ENCODE measurements around the gene MAP2K7.

Gene MAP2K7

DNA sequence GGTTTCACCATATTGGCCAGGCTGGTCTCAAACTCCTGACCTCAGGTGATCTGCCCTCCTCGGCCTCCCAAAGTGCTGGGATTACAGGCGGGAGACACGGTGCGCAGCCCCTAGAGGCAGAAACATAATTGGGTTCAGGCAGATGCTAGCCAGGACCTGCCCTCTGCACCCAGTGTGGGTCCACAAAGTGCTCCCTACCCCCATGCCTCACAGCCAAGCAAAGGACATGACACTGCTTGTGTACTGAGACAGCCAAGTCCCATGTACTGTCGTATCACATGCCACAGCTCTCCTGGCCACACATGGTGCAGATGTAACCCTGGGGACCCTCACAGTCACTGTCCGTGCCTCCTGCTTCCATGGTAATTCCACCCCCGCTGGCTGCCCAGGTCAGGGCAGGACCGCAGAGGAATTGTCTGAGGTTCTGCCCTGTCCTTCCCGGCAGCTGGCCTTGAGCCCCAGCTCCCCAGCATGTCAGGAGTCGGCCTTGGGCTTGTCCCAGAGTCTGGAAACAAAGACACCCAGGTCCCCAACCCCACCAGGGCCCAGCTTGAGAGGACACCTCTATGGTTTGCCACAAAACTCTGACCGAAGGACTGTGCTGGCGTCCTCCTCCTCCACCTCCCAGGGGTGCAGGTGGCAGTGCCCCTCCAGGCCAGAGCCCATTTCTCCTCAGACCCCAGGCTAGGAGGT lies 37.1 kb upstream of the MAP2K7 start:
- DNase-seq (ENCODE audit: low read depth in 2 of 3, low spot score in 2 of 3) = no peak

DNA sequence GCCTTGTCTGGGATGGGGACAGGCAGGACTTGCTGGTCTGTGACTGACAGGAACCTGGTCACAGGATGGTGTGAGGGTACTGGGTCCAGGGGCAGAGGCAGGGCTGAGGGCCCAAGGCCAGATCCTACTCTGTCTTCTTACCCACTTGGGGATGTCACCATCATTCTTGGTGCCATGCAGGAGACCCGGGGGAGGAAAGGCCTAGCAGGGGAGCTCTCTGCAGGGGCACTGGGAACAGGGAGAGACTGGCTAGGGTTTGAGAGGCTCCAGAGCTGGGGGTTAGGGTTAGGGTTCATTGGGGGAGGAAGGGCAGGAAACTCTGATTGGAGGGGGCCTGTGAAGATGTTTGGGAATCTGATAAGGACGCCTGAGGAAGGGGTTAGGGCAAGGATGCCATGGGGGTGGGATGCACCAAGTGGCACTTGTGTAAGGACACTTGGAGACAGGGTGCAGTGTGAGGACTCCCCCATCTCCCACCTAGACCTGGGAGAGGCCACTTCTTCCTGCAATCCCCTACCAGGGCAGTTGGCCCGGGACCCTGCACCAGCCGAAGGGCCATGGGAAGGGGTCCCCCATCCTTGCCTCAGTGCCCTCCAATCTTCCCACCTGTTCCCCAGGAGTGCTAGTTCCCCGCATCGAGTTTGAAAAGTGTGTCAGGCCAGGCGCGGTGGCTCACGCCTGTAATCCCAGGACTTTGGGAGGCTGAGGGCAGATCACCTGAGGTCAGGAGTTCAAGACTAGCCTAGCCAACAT lies 36.4 kb upstream of the MAP2K7 start:
- no peak for DNase-seq (ENCODE audit: low read depth in 2 of 3, low spot score in 2 of 3)

DNA sequence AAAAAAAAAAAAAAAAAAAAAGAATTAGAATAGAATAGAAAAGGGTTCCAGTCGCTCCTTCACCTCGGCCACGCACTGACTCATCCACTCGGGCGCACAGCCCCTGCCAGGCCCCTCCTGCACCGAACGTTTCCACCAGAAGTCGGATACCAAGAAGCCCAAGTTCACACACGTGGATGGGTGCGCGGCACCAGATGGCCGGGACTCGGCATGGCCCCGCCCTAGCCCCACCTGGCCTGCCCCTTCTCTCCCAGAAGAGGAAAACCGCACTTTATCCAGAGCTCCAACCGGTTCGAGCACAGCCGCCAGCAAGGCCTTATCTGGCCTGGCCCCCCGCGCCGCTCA lies 35.4 kb upstream of the MAP2K7 start:
- no peak for DNase-seq (ENCODE audit: low read depth in 2 of 3, low spot score in 2 of 3)

DNA sequence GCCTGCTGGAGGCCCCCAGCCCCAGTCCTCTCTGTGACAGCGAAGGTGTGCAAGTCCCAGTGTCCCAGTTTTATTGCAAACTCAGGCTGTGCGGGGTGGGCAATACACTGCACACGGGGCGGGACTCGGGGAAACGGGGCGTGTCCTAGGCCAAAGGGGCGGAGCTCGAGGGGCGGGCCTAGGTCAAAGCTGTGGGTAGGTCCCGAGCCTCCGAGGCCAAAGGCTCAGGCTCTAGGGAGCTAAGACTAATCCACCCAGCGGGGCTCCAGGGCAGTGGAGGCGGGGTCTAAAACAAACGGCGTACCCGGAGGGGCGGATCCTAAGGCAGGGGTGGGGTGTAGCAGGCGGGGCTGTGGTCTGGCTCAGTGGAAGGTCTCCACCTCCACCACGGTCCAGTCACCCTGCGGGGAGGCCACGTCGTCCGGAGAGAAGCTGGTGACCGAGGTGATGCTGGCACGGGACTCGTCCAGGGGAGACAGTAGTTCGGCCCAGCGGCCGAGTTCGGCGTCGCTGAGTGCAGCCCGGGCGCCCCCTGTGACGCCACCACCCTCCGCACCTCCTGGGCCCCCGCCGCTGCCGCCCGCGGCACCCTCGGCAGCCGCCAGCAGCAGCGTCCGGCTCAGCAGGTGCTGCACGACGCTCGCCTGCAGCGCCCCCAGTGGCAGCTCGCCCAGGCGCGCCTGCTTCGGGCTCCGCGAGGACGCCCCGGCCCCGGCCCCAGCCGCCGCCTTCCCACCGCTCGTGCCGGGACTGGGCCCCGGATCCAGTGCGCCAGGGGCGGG lies 34.8 kb upstream of the MAP2K7 start:
- DNase-seq (ENCODE audit: low read depth in 2 of 3, low spot score in 2 of 3) = peak; percentile 52 to 74 (median 70)

DNA sequence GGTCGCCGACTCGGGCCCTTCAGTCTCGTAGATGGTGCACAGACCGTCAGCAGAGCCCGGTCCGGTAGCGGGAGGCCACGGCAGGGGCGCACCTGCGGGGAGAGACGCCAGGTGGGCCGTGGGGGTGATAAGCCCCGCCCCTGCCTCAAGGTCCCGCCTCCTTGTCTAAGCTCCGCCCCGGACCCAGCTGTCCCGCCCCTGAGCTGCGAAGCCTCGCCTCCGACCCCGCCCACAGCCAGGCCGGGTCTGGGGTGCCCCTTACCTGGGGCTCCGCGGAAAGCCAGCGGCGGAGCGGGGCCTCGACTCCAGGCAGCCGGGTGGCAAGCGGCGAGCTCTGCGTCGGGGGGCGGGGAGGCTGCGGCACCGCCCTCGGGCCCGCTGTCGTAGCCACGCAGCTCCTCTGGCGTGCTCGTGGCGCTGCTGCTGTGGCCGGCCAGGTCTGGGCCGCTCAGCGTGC lies 34.2 kb upstream of the MAP2K7 start:
- peak; percentile 55 to 85 (median 60) for DNase-seq (ENCODE audit: low read depth in 2 of 3, low spot score in 2 of 3)

DNA sequence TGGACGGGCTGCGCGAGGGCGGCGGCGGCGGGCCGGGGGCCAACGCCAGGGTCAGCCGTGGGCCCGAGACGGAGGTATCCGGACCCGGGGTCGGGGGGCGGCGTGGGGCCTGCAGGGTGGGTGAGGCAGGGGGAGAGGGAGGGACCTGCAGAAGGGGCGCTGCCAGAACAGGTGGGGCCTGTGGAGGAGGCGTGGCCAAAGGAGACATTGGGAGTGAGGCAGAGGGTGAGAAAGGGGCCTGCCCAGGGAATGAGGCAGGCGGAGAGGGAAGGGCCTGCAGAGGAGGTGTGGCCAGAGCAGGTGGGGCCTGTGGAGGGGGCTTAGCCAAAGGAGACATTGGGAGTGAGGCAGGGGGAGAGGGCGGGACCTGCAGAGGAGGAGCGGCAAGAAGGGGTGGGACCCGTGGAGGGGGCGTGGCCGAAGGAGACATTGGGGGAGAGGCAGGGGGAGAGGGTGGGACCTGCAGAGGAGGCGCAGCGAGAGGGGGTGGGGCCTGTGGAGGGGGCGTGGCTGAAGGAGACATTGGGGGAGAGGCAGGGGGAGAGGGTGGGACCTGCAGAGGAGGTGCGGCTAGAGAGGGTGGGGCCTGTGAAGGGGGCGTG lies 33.7 kb upstream of the MAP2K7 start:
- no peak for DNase-seq (ENCODE audit: low read depth in 2 of 3, low spot score in 2 of 3)

DNA sequence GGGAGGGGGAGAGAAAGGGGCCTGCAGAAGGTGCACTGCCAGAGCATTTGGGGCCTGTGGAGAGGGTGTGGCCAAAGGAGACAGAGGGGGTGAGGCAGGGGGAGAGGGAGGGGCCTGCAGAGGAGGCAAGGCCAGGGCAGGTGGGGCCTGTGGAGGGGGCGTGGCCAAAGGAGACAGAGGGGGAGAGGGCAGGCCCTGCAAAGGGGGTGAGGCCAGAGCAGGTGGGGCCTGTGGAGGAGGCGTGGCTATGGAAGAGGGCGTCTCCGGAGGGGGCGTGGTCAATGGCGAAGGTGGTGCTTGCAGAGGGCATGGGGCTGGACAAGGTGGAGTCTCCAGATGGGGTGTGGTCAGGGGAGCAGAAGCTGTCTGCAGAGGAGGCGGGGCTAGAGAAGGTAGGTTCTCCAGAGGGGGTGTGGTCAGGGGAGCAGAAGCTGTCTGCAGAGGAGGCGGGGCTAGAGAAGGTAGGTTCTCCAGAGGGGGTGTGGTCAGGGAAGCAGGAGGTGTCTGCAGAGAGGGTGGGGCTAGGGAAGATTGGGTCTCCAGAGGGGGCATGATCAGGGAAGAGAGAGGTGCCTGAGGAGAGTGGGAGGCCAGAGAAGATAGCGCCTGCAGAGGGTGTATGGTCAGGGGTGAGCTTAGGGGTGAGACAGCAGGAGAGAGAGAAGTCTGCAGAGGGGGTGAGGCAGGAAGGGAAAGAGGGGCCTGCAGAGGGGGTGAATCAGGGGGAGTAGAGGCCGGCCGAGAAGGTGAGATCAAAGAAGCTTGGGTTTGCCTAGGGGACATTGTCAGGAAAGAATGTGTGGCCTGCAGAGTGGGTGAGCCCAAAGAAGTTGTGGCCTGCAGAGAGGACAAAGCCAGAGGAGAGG lies 32.9 kb upstream of the MAP2K7 start:
- no peak for DNase-seq (ENCODE audit: low read depth in 2 of 3, low spot score in 2 of 3)

DNA sequence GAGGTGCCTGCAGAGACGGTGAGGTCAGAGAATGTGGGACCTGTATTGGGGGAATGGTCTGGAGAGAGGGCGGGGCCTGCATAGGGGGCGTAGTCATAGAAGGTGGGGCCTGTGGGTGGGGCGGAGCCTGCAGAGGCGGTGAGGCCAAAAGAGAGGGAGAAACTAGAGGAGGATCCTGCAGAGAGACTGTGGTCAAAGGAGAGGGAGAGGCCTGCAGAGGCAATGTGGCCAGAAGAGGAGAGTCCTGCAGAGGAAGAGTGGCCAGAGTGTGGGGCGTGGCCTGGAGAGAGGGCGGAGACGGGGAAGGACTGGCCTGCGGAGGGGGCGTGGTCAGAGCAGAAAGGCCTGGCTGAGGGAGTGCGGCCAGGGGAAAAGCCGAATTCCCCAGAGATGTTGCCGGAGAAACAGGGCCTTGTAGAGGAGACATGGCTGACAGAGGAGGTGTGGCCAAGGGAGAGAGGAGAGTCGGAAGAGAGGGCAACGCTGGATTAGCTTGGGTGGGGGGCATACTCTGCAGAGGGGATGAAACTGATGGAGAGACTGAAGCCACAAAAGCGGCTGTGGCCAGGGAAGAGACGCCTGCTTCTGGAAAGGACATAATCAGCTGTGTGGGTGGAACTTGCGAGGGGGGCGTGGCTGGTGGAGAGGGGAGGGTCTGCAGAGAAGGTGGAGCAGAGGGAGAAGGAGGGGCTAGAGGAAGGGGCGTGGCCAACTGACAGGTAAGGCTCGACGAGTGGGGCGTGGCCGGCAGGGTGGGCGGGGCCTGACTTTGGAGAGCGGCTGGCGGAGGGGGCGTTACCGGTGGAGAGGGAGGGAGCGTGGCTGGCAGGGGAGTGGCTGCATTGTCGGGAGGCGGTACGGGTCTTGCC lies 32.0 kb upstream of the MAP2K7 start:
- peak; percentile 50 to 84 (median 57) for DNase-seq (ENCODE audit: low read depth in 2 of 3, low spot score in 2 of 3)

DNA sequence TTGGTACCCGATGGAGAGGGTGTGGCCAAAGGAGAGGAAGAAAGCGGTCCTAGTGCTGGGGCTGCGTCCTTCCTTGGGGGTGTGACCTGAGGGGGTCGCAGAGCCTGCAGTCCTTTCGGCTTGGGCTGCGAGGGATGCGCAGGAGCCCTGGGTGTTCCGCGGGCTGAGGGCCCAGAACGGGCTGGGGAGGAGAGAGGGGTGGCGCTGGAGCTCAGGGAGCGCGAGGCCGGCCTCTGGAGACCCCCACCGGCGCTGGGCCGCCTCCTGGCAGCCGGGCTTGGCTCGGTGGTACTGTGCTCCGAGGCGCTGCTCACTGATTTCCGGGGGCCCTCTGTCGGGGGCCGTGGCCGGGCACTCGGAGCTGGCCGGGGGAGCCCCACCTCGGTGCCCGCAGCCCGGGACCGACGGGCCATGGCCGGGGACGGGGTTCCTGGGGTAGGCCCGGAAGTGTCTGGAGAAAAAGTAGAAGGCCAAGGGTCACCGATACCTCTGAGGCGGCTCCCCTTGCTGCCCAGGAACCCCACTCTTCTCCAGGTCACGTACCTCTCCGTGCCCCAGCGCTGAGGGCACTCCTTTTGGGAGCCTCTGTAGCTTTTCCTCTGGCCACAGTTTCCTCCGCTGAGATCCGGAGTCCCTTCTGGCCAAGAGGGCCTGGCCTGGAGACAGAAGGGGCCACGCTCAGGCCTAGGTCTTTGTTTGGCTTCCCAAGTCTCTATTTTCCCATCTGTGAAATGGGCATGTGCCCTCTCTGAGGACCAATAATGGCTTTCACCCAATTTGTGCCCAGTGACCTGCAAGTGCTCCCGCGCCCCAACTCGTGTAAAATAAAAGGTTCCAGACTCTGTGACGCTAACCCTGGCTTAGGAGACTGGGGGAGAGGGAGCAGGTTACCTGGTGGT lies 31.1 kb upstream of the MAP2K7 start:
- DNase-seq (ENCODE audit: low read depth in 2 of 3, low spot score in 2 of 3) = no peak

DNA sequence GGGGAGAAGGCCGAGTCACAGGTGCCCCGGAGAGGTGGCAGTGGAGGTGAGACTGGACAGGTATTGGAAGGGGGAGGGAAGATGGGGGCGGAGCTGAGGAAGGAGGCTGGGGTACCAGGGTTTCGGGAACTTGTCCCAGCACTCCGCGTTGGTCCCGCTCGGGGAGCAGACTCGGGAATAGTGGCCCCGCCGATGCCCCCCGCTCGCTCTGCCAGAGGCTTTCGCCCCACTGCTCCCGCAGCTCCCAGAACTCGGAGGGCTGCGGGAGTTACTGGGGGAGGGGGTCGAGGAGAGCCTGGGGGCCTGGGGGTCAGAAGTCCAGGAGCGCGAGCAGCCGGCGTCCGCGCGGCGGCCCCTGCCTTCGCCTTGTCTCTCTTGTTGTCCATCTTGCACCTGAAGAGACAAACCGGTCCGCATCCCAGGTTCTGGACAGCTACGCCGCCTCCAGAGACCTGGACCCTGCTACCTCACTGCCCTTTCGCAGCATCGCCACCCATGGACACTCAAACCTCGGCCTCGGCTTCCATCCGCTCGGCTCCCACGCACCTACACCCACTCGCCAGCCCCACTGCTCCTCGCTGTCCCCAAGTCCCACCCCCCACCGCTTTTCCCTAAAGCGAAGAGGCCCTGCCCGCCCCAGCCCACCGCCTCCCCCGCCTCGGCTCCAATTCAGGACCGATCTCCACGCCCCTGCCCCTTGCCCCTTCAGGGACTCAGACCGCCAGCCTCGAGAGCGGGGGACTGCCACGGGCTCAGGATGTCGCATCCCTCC lies 30.2 kb upstream of the MAP2K7 start:
- no peak for DNase-seq (ENCODE audit: low read depth in 2 of 3, low spot score in 2 of 3)

DNA sequence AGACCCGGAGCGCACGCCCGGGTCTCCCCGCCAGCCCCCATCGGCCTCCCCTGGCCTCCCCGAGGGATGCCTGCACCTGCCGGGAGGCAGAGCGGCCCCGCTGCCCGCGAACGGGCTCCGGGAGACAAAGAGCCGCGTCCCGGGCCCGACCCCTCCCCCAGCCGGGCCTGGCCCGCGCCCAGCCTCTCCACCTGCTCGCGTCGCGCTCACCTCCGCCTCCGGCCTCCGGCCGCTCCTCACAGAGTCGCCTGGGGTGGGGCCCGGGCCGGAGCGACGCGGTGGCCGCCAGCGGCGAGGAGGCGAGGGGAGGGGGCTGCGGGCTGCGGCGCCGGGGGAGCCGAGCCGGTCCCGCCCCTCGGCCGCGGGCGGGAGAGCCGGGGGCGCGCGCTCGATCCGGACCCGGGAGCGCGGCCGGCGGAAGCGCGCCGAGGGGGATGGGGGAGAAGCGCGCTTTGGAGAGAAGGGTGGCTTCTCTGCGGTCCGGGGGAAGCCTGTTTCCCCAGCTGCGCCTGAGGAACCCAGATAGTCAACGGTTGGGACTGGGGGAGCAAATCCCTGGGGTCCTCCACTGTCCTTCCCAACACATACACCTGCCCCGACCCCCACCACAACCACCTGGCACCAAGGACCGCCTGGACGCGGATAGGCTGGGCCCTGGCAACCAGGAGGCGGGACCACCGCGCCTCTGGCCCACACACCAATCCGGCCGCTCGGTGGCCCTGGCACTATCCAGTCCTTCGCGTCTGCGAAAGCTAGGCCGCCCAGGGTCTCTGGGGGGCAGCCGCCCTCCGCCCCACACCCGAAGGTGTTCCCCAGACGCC lies 29.4 kb upstream of the MAP2K7 start, which contains the start of gene PRR36:
PRR36 (minus strand) TSS at position 315 of the 821 bp plus-strand sequence. CDS start 701 bp downstream, outside the sequence.
- no peak for DNase-seq (ENCODE audit: low read depth in 2 of 3, low spot score in 2 of 3)

DNA sequence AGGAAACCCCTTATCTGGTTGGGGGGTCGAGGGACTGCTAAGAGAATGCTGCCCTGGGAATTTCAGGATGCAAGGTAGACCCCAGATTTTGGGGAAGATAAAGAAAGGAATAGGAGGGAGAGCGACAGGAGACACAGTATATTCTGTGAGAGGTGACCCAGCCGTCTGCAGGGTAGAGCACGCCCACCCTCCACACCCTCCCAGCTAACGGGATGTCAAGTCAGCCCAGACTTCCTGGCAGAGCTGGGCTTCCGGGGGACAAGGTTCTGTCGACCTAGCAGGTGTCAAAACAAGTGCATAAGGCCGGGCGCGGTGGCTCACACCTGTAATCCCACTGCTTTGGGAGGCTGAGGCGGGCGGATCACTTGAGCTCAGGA lies 28.8 kb upstream of the MAP2K7 start:
- DNase-seq (ENCODE audit: low read depth in 2 of 3, low spot score in 2 of 3) = no peak

DNA sequence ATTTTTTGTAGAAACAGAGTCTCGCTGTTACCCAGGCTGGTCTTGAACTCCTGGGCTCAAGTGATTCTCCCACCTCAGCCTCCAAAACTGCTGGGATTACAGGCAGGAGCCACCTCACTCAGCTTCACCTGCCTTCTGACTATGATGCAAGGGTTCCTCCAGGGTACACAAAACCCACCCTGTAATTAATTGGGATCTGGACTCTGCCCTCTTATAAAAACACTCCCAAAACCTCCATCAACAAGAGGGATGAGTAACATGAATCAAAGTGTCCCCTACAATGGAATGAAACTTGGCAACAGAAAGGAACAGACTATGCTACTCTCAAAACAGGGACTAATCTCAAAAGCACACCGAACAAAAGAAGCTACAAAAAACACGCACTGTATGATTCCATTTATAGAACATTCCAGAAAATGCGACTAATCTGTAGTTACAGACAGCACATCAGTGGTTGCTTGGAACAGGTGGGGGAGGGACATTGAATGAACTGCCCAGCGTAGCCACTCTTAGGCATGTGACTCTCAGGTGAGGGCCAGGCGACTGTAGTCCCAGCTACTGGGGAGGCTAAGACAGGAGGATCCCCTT lies 26.3 kb upstream of the MAP2K7 start:
- DNase-seq (ENCODE audit: low read depth in 2 of 3, low spot score in 2 of 3) = no peak

DNA sequence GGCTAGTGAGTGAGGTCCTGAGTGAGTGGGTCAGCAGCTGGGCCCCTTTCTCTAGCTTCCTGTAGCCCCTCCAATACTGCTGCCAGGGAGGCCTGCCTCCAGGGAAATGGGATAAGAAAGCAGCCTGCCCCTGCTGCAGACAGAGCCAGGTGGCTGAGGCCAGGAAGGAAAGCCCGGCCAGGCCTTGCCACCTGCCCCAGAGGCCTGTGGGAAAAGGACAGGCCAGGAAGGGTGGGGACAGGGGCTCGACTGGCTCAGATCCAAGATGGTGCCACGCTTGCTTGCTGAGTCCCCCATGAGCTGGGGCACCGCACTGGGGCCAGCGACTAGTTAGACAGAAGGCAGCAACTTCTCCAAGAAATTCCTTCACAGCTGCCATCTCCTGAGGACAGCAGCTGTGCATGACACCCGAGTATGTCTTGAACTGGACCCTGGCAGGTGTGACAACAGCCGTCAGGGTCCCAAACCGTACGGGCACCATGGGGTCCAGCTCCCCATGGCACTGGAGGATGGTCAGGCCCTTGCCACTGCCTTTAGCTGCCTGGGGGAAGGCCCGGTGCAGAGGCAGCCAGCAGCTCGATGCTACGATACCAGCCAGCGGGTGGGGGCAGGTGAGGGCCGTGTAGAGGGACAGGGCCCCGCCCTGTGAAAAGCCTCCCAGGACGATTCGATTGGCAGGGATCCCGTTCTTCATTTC lies 24.4 kb upstream of the MAP2K7 start:
- DNase-seq (ENCODE audit: low read depth in 2 of 3, low spot score in 2 of 3) = no peak

DNA sequence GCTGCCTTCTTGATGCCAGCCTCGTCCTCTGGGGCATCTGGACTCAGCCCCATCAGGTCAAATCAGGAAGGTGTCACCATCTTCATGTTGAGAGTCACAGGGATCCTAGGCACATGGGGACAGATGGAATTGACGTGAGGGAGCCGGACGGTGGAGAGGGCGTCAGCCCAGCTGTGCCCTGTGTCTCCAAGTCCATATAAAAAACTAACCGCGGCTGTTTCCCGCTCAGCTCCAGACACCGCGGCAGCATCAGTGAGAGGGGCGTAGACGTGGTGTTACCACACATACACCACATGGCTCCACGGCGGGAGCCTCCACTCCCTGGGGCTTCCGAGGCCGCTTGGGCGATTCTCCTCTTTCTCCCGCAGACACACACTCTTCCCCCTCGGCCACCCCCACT lies 23.8 kb upstream of the MAP2K7 start:
- no peak for DNase-seq (ENCODE audit: low read depth in 2 of 3, low spot score in 2 of 3)

DNA sequence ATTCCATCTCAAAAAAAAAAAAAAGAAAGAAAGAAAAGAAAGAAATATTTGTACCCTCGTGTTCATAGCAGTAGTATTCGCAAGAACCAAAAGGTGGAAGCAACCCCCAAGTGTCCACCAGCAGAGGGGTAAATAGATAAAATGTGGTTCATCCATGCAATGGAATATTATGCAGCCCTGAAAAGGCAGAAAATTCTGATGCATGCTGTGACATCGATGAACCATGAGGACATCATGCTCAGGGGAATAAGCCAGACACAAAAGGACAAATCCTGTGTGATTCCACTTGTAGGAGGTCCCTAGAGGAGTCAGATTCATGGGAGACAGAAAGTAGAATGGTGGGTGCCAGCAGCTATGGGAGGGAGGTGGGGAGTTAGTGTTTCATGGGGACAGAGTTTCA lies 21.8 kb upstream of the MAP2K7 start:
- DNase-seq (ENCODE audit: low read depth in 2 of 3, low spot score in 2 of 3) = no peak
